PC-3 (cell line): ENCODE results near the gene DISC1. TPM values are rescaled to one million over a fixed set of nuclear protein-coding genes. Genes with fewer than 3 reads are reported as not detected.

Source experiments
- ATAC-seq: fragments of 200-7000 bp; cut with Tn5 transposase; 2 replicates; pipeline ENCODE4 v1.9.1; 2020; ENCODE audit warnings: mild to moderate bottlenecking, moderate library complexity
- BruUV-seq: library from RNA; stranded (reverse); fragments of 400-500 nt; replicated peaks from 2 replicates; lab custom pipeline; 2021; lab: Mats Ljungman, UMichigan
- CTCF ChIA-PET: fragments of 300-600 bp; sonication (Branson Sonifier 250); formaldehyde crosslinking; loops from one replicate; lab custom pipeline; 2022; ENCODE audit warnings: antibody characterized with exemption; lab: Charles Lee
- POLR2A ChIA-PET: fragments of 300-600 bp; sonication (Branson Sonifier 250); formaldehyde crosslinking; loops from one replicate; lab custom pipeline; 2022; ENCODE audit warnings: antibody characterized with exemption; ENCODE audit not compliant: unreplicated experiment; lab: Charles Lee
- DNase-seq: peaks from one replicate; pipeline ENCODE4 v3.0.0-alpha.2; 2015
- H2AFZ ChIP-seq: fragments of 300-600 bp; sonication (generic); 2 replicates; pipeline ENCODE4 v1.6.0; 2016; ENCODE audit warnings: antibody characterized with exemption, low read length
- H3F3A ChIP-seq: fragments of 300-600 bp; sonication (generic); one replicate; pipeline ENCODE4 v1.6.0; 2017; ENCODE audit warnings: antibody characterized with exemption, low read length, control low read depth, mild to moderate bottlenecking; ENCODE audit not compliant: unreplicated experiment
- H3K27ac ChIP-seq: fragments of 300-600 bp; sonication (generic); 2 replicates; pipeline ENCODE4 v1.5.1; 2016; ENCODE audit warnings: mild to moderate bottlenecking, low read length
- H3K27me3 ChIP-seq: fragments of 300-600 bp; sonication (generic); 2 replicates; pipeline ENCODE4 v1.6.1; 2016; ENCODE audit warnings: low read length, mixed read lengths
- H3K36me3 ChIP-seq: fragments of 300-600 bp; sonication (generic); 2 replicates; pipeline ENCODE4 v1.6.1; 2016; ENCODE audit warnings: low read depth, mixed run types, low read length, mixed read lengths
- H3K4me1 ChIP-seq: fragments of 300-600 bp; sonication (generic); 2 replicates; pipeline ENCODE4 v1.5.1; 2016; ENCODE audit warnings: low read length; ENCODE audit not compliant: insufficient read depth
- H3K4me2 ChIP-seq: fragments of 300-600 bp; sonication (generic); 2 replicates; pipeline ENCODE4 v1.6.0; 2016; ENCODE audit warnings: low read length
- H3K4me3 ChIP-seq: fragments of 300-600 bp; sonication (generic); 2 replicates; pipeline ENCODE4 v1.5.1; 2016; ENCODE audit warnings: mild to moderate bottlenecking, low read length, mixed read lengths
- H3K79me2 ChIP-seq: fragments of 300-600 bp; sonication (generic); 2 replicates; pipeline ENCODE4 v1.6.1; 2017; ENCODE audit warnings: low read length, mixed read lengths
- H3K9ac ChIP-seq: fragments of 300-600 bp; sonication (generic); 2 replicates; pipeline ENCODE4 v1.6.0; 2016; ENCODE audit warnings: mild to moderate bottlenecking, low read length
- H3K9me2 ChIP-seq: fragments of 300-600 bp; sonication (generic); replicated peaks from 2 replicates; pipeline ENCODE4 v1.6.1; 2016; ENCODE audit warnings: mixed run types, low read length, mixed read lengths
- H3K9me3 ChIP-seq: fragments of 300-600 bp; sonication (generic); 2 replicates; pipeline ENCODE4 v1.6.1; 2016; ENCODE audit warnings: low read length, mixed read lengths
- H4K20me1 ChIP-seq: fragments of 300-600 bp; sonication (generic); 2 replicates; pipeline ENCODE4 v1.6.1; 2016; ENCODE audit warnings: low read length, mixed read lengths
- EZH2 ChIP-seq: fragments of 300-600 bp; sonication (generic); IDR thresholded peaks from one replicate; pipeline ENCODE4 v1.6.1; 2017; ENCODE audit warnings: antibody characterized with exemption, mild to moderate bottlenecking, low read length; ENCODE audit not compliant: unreplicated experiment
- EZH2phosphoT487 ChIP-seq: fragments of 300-600 bp; sonication (generic); IDR thresholded peaks from 2 replicates; pipeline ENCODE4 v1.6.1; 2018; ENCODE audit warnings: mild to moderate bottlenecking, antibody characterized with exemption, low read length, borderline replicate concordance
- intact Hi-C: fragments of 100-400 bp; cut with micrococcal nuclease; formaldehyde crosslinking; loops from 2 replicates; pipeline ENCODE4 v1.9.0; 2023
- total RNA-seq: library from RNA; depleted of rRNA; stranded (reverse); fragments of >200 nt; gene quantifications from 2 replicates; pipeline ENCODE4 v1.2.3, GENCODE V29; 2014
- TF ChIP-seq, protein P1 (sequence below): fragments of 300-600 bp; sonication (generic); conservative IDR thresholded peaks from 2 replicates; pipeline ENCODE4 v1.5.1; 2017; ENCODE audit warnings: antibody characterized with exemption, low read depth, mild to moderate bottlenecking, low read length

Gene DISC1
- total RNA-seq, 1 experiment from 2014 or later = 3.4 TPM

DNA sequence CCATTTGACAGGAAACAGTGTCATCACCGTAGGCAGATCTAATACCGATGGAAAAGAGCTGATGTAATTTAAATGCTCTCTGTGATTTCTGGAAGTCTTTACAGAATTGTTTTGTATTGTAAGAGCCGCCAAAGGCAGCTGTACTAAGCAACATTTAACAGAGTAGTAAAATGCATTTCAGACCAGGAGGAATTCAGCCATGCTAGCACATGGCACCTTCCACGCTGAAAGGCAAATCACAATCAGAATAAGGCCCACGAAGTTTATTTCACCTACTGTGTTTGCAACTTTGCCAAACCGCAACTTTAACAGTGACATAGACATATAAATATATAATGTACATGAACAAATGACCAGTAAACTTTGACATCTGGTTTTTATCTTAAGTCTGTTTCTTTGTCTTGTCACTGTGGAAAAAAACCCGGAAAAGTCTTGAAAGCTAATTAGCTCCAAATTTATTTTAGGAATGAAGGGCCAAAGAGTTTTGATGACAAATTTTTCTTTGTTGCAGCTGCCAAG, 26.1 kb upstream of the DISC1 start:
- Histone ChIP-seq H3K9ac (no peak overlapping the region), H3K9me3 (no peaks in the 10 kb centered on the region), H3K79me2 (no peaks in the 10 kb centered on the region), H2AFZ (0 out of 2 replicates have a peak overlapping the region, but pooled peaks have one; percentile 8), H3K9me2 (no peaks in the 10 kb centered on the region), H3K4me3 (no peak overlapping the region), H3K36me3 (no peaks in the 10 kb centered on the region), H3K4me2 (no peak overlapping the region), H3K27me3 (no peaks in the 10 kb centered on the region), H3K4me1 (peaks cover 9% of the 10 kb centered on the region), H3F3A (no peaks in the 10 kb centered on the region), H3K27ac (no peak overlapping the region), H4K20me1 (no peaks in the 10 kb centered on the region)
- BruUV-seq = no TSS peak
- POLR2A ChIA-PET = no interaction called here
- ATAC-seq = no peak
- CTCF ChIA-PET = interaction anchor here (0.7 kb wide), 1 partner anchor 16 kb away, joined by 4 read pairs; no protein-coding TSS in a partner anchor
- DNase-seq = no peak
- intact Hi-C loops = loop anchor here (5.0 kb wide), 2 partner anchors 68 to 358 kb away; partner anchors contain the start of gene GNPAT
- TF ChIP-seq EZH2 (no peak), EZH2phosphoT487 (no peak)
- TF ChIP-seq, protein P1, sequence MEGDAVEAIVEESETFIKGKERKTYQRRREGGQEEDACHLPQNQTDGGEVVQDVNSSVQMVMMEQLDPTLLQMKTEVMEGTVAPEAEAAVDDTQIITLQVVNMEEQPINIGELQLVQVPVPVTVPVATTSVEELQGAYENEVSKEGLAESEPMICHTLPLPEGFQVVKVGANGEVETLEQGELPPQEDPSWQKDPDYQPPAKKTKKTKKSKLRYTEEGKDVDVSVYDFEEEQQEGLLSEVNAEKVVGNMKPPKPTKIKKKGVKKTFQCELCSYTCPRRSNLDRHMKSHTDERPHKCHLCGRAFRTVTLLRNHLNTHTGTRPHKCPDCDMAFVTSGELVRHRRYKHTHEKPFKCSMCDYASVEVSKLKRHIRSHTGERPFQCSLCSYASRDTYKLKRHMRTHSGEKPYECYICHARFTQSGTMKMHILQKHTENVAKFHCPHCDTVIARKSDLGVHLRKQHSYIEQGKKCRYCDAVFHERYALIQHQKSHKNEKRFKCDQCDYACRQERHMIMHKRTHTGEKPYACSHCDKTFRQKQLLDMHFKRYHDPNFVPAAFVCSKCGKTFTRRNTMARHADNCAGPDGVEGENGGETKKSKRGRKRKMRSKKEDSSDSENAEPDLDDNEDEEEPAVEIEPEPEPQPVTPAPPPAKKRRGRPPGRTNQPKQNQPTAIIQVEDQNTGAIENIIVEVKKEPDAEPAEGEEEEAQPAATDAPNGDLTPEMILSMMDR = no peak

DNA sequence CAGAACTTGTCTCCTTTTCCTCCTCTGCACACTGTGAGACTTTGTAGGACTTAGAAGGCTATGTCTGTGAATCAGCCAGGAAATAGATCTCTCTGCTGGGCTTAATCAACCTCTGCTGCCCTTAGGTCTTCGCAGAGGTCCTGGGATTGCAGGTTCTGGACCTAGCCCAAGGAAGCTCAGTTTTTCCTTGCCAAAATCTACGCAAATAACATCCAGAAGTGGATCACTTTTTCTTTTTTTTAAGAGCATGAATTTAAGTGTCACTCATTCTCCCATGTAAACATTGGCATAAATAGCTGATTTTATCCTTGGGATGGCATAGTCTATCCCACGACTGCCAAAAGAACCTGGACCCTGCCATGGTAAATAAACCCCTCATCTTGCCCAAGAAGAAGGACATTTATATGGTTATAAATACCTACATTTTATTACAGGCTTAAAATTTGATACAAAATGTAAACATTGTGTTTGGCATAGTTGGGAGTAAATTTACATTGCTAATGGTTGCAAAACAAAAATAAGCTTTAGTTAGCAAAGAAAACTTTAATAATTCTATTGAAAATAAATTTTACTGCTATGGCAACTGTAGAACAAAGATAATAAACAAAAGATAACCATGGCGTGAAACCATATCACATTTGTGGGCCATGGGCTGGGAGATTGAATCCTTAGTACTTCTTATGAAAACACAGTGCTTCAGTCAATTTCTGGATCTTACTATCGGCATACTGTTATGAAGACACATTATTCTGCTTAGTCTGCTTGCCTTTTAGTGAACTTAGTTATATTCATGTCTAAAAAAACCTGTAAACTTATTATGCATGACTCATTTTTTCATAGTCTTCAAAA, 24.5 kb upstream of the DISC1 start:
- DNase-seq = peak; percentile 39
- Histone ChIP-seq H3K4me1 (peaks cover 21% of the 10 kb centered on the region), H2AFZ (peak overlapping the region; percentile 87; the same call in 1 of the 2 replicates), H3K36me3 (no peaks in the 10 kb centered on the region), H3K4me2 (peak overlapping the region; percentile 92), H3K79me2 (no peaks in the 10 kb centered on the region), H3K9me3 (no peaks in the 10 kb centered on the region), H3K9me2 (no peaks in the 10 kb centered on the region), H3F3A (no peaks in the 10 kb centered on the region), H3K27me3 (no peaks in the 10 kb centered on the region), H3K9ac (no peak overlapping the region), H3K27ac (no peak overlapping the region), H3K4me3 (peak overlapping the region; percentile 72), H4K20me1 (no peaks in the 10 kb centered on the region)
- no TSS peak for BruUV-seq
- intact Hi-C loops = loop anchor here (2.0 to 5.0 kb wide), 3 partner anchors 70 to 360 kb away; partner anchors contain the start of genes EGLN1 and GNPAT
- peak; percentile 34 for ATAC-seq
- CTCF ChIA-PET = interaction anchor here (0.6 to 1.0 kb wide), 3 partner anchors 17 to 937 kb away, joined by 3 to 11 read pairs (median 3); no protein-coding TSS in a partner anchor
- TF ChIP-seq EZH2 = no peak
- TF ChIP-seq, protein P1 = no peak
- TF ChIP-seq EZH2phosphoT487 = no peak
- POLR2A ChIA-PET = interaction anchor here (0.6 to 1.1 kb wide), 2 partner anchors 245 to 264 kb away, joined by 3 to 4 read pairs; partner anchors contain the start of gene SPRTN
